GM18870 (cell line): ENCODE data around the gene EEF1AKMT3.

Experiments used
- ATAC-seq: cut with Tn5 transposase; IDR thresholded peaks from one replicate; pipeline ENCODE4 v1.9.1; 2021; ENCODE audit warnings: moderate library complexity; ENCODE audit not compliant: unreplicated experiment

Gene EEF1AKMT3

GRCh38 chr12:57735198-57735855 is 37.1 kb upstream of the EEF1AKMT3 start:
- ATAC-seq: no peak

GRCh38 chr12:57735952-57736740 is 36.3 kb upstream of the EEF1AKMT3 start:
- ATAC-seq: no peak

DNA sequence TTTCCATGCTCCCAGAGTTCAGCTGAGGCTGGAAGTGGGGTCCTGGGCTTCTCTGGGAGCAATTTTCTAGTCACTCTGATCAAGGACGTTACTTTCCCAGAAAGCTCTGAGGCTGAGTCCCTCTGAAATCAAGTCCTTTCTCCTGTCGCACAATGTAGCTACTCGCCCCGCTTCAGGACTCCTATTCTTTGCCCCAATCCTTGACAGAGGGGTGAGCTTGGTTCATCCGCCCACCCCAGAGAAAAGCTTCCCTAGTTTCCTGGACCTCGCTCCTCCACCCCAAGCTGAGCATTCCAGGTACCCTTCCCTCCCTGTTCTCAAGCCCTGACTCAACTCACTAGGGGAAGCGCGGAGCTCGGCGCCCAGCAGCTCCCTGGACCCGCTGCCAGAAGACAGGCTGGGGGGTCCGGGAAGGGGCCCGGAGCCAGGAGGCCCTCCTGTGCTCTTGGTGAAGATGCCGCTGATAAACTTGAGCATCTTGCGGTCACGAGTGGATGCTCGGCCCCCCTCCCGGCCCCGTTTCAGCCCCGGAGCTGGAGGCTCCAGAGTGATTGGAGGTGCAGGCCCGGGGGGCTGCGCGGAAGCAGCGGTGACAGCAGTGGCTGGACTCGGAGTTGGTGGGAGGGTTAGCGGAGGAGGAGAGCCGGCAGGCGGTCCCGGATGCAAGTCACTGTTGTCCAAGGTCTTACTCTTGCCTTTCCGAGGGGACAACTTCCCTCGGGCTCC is 35.5 kb upstream of the EEF1AKMT3 start:
- no peak for ATAC-seq

DNA sequence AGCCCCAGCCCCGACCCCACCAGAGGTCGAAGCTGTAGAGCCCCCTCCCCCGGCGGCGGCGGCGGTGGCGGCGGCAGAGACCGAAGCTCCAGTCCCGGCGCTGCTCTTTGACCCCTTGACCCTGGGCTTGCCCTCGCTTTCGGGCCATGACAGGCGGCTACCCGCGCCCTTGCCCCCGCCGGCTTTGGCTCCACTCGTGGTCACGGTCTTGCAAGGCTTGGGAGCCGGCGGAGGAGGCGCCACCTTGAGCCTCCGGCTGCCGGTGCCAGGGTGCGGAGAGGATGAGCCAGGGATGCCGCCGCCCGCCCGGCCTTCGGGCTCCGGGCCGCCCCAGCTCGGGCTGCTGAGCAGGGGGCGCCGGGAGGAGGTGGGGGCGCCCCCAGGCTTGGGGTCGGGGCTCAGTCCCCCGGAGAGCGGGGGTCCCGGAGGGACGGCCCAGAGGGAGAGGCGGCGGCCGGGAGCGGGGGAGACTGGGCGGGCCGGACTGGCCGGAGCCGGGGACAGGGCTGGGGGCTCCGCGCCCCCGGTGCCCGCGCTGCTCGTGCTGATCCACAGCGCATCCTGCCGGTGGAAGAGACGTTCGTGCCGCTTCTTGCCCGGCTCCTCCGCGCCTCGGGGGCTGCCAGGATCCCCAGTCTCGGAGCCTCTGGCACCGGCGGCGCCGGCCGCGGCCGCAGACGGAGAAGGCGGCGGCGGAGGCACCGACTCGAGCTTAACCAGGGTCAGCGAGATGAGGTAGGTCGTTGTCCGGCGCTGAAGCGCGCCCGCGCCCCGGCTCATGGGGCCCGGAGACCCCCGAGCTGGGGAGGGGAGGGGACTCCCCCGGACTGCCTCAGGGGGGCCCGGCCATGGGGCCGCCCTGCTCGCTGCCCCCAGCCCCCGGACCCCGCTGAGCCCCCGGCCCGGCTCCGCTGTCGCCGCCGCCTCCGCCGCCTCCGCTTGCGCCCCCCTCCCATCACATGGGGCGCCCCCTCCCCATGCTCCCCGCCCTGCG is 34.6 kb upstream of the EEF1AKMT3 start:
- no peak for ATAC-seq

DNA sequence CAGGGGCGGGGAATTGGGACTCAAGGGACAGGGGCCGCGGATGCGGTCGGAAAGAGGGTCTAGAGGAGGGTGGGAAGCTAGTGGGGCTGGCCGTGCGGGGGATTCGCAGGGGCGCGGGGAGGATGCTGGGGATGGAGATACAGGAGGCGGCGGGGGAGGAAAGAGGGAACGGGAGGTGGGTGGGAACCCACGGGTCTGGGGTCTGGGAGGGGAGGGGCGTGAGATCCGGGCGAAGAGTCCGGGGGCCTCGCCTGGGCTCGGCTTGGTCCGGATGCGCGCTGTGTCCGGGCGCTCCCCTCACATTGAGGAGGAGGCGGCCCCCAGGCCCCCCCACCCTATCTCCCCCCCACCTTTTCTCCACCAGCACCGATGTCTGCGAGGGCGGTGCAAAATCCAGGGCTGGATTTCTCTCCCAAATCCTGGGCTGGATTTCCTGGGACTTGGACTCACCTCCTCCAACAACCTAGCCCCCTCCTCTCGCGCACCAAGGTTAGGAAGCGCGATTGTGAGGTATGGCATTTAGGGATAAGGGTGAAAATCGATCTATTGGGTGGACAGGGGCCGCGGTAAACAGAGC is 33.7 kb upstream of the EEF1AKMT3 start, which contains the start of gene AGAP2:
Gene AGAP2, minus strand, starts transcription at position 82 of the 577 bp plus-strand sequence. CDS start 496 bp downstream, outside the sequence.
- ATAC-seq: no peak

DNA sequence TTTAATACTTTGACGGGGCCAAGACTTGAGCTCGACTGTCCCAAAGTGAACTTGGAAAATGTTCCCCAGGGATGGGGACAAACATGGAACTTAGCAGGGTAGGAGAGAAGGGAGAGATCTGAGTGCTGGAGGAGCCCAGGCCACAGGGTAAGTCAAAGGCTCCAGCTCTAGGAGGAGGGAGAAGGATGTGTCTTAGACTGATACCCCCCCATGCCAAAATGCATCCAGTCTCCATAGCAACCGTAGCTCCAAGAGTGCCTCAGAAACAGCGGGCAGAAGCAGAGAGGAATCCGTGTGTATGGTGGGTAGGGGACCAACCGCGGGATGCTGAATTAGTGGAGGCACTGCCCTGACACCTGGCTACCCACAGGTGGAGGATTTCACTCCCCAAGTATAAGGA is 33.0 kb upstream of the EEF1AKMT3 start:
- ATAC-seq: no peak

DNA sequence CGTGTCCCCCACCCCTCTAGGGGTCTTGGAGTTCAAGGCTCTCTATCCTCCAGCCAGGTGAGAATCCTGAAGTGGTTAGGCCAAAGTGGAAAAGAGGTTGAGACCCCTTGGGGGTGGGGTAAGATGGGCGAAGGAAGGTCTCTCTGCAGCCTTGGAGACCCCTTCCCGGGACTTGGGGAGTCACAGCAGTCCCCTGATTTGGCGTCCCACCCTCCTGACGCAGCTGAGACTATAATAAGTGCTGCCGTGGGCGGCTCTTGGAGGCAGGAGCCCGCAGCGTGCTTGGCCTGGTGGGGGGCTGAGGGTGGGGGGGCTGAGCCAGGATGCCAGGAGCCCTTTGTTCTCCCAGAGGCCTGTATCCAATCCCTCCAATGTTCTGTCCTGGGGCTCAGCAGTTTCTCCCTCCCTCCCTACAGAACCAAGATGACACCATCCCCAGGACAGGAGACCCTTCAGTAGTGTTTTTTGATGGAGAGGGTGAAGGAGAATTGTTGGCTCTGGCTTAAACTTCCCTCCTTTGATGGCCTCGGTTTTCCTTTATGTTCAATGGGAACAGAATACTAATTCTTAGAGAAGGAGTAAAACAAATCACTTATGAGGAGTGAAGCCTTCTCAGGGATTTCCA is 32.4 kb upstream of the EEF1AKMT3 start:
- no peak for ATAC-seq

GRCh38 chr12:57740656-57741412 is 31.6 kb upstream of the EEF1AKMT3 start:
- ATAC-seq: peak; percentile 56

- ATAC-seq: no peak
Measured at GRCh38 chr12:57741413-57741789, 31.0 kb upstream of the EEF1AKMT3 start.

DNA sequence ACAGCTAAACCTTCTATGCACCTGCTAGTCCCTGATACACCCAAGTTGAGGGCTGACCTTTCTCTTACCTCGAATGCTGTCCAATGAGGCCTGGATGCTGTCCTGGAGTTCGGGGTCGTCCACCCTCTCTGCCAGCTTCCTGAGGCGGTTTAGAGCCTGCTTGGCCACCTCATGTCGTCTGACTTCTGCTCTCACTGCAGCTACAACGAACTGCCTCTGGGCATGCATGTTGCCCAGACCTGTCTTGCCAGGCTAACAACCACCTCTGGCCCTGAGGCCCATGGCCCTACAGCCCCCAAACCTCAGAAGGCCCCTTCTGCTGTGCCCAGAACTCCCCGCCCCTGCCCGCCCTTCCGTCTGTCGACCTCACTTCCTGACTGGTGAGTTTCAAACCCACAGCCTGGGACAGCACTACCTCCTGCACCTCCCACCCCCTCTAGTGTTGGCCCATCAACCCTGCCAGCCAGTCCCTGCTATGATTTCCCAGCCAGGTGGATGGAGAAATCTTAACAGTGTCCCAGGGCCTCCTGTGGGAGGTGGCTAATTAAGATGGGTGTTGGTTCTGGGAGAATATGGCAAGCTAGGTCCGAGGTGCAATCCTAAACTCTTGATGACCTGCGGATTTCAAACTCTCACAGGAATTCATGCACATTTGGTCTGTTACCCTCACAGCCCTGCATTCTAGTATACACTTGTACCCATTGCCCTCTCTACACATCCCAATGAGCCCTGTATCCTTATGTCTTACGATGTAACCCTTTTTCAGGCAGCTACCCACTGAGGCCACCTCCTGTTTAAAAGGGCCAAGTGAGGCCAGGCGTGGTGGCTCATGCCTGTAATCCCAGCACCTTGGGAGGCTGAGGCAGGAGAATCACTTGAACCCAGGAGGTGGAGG is 30.3 kb upstream of the EEF1AKMT3 start:
- peak; percentile 42 for ATAC-seq

- no peak for ATAC-seq
Measured at GRCh38 chr12:57743769-57744168, 28.6 kb upstream of the EEF1AKMT3 start.

- ATAC-seq: peak; percentile 14
Measured at GRCh38 chr12:57744194-57744776, 28.1 kb upstream of the EEF1AKMT3 start.

DNA sequence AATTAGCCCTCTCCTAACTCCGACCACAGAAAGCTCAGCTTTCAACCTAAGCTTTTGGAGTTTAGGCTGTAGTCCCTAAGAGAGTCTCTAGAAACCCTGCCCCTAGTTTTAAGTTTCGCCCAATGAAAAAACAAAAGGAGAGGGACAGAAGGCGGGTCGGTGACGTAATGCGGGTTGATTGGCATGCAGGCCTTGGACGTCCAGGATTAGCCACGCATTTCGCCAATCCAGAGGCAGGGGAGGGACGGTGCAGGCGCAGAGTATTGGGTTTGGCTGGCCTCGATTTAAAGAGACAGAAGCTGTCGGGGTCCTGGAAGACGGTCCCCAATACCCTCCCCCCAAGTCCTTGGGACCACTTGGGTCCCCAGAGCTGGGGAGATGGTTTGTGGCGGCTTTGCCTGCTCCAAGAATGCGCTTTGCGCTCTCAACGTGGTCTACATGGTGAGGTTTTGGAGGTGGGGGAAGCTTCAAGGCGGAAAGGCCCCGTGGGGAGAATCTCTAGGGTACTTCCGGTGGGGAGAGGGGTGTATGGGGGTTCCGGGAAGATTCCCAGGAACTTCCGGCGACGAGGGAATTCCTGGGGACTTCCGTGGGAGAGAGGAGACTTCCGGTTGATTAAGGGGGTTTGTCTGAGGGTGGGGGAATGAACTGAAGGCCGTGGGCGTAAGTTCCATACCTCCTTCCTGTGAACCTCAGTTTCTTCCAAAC is 27.5 kb upstream of the EEF1AKMT3 start, which contains the start of gene TSPAN31:
Gene TSPAN31, plus strand, starts transcription at position 263 of the 708 bp plus-strand sequence. Its CDS starts 116 bp downstream, at position 379.
- peak; percentile 66 for ATAC-seq

- no peak for ATAC-seq
Measured at GRCh38 chr12:57745485-57745881, 26.9 kb upstream of the EEF1AKMT3 start.

DNA sequence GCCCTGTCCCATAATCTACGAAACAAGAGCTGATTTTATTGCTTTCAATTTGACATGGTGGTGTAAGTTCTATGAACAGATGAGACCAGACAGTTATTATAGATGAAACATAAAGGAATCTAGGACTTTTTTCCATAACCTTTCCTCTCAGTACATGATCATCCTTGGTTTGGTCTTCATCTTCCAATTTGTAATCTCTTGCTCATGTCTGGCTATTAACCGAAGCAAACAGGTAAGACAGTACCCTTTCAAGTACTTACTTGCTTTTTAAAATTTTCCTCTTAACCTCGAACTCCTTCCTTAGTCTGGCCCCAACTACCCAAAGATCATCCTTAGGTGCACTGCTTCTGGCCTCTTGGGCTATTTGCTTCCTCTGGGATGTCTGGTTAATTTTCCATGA is 26.4 kb upstream of the EEF1AKMT3 start:
- no peak for ATAC-seq

- ATAC-seq: no peak
Measured at GRCh38 chr12:57749061-57749460, 23.4 kb upstream of the EEF1AKMT3 start.
